ENCODE results near the gene LRIG3.
A peak's percentile ranks its signal among the peaks of the same experiment; 100 is the strongest.

The LRIG3 gene

DNA sequence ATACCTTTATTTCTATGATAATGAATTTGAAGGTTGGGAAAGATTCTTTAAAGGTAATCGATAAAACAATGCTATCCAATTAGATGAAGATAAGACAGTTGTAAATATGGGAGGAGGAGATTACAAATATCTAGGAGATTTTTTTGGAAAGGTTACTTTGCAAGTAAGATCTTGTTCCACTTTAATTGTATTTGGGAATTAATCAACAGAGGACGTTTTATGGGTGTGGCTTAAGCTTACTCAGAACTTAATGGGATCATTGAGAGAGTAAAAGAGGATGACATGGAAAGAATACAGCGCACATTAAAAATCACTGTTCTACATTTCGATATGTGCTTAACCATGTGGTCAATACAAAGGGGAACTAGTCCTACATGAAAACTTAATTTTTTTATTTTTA is 3.5 kb upstream of the LRIG3 start:
- no peak overlapping the region for H3K4me3 ChIP-seq (ENCODE audit: low read length)
- TF ChIP-seq, protein P1, sequence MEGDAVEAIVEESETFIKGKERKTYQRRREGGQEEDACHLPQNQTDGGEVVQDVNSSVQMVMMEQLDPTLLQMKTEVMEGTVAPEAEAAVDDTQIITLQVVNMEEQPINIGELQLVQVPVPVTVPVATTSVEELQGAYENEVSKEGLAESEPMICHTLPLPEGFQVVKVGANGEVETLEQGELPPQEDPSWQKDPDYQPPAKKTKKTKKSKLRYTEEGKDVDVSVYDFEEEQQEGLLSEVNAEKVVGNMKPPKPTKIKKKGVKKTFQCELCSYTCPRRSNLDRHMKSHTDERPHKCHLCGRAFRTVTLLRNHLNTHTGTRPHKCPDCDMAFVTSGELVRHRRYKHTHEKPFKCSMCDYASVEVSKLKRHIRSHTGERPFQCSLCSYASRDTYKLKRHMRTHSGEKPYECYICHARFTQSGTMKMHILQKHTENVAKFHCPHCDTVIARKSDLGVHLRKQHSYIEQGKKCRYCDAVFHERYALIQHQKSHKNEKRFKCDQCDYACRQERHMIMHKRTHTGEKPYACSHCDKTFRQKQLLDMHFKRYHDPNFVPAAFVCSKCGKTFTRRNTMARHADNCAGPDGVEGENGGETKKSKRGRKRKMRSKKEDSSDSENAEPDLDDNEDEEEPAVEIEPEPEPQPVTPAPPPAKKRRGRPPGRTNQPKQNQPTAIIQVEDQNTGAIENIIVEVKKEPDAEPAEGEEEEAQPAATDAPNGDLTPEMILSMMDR (IDR thresholded peaks at IDR 0.05; ENCODE audit: insufficient read depth, low read depth, low read length, missing control alignments): no peak
- DNase-seq (ENCODE audit: low read depth): no peak

DNA sequence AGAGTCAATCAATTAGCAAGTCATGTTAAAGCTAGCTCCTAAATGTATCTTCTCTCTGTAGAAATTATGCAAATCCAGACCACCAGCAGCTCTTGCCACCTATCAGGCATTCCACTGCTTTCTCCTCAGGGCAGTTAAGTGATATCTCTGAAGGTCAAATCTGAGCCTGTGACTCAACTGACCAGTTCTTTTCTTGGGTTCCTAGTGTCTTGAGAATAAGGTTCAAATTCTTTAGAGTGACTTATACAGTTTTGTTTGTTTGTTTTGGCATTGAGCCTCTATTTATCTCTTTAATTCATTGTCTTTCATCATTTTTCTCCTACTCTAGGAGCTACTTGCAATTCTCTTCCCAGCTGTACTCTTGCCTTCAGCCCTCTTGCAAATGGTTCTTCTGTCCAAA is 2.5 kb upstream of the LRIG3 start:
- H3K4me3 ChIP-seq (ENCODE audit: low read length): no peak overlapping the region
- TF ChIP-seq, protein P1 (IDR thresholded peaks at IDR 0.05; ENCODE audit: insufficient read depth, low read depth, low read length, missing control alignments): no peak
- DNase-seq (ENCODE audit: low read depth): no peak

DNA sequence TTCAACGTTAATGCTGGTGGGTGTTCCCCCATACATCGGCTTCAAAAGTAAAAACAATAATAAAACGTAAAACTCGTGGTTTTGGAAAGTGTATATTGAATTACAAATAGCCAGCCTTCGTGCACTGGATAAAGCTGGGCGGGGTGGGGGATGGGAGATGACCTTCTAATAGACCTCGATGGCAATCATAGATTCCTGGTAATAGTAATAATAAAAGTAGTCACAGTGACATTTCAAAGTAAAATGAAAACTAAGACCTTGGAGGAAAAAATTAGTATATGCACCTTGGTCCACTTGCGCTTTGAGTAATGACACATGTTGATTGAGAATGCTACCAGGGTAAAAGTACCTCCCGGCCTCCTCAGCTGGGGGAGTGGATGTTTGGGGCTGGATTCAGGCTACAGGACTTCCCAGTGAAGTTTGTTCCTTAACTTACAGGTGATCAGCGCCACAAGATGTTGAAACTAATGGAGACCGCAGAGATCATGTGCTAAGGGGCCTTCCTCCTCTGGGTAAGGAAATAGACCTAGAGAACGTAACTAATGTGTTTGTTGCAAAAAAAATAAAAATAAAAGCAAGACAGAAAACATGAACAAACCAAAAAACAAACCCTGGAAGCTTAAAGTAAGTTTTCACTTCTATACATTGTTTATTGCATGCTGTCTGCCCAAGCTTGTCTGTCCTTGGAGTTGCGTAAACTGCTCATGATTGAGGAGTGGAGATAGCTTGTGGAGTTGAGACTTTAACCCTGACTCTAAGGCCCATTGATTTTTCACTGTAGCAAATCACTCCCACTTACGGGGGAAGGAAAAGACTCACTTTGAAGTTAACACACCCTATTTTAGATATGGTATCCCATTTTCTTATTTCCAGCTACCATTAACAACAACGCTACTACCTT is 907 bp upstream of the LRIG3 start:
- DNase-seq (ENCODE audit: low read depth): peak; percentile 55
- peak overlapping the region; percentile 88 for H3K4me3 ChIP-seq (ENCODE audit: low read length)
- TF ChIP-seq, protein P1 (IDR thresholded peaks at IDR 0.05; ENCODE audit: insufficient read depth, low read depth, low read length, missing control alignments): no peak

DNA sequence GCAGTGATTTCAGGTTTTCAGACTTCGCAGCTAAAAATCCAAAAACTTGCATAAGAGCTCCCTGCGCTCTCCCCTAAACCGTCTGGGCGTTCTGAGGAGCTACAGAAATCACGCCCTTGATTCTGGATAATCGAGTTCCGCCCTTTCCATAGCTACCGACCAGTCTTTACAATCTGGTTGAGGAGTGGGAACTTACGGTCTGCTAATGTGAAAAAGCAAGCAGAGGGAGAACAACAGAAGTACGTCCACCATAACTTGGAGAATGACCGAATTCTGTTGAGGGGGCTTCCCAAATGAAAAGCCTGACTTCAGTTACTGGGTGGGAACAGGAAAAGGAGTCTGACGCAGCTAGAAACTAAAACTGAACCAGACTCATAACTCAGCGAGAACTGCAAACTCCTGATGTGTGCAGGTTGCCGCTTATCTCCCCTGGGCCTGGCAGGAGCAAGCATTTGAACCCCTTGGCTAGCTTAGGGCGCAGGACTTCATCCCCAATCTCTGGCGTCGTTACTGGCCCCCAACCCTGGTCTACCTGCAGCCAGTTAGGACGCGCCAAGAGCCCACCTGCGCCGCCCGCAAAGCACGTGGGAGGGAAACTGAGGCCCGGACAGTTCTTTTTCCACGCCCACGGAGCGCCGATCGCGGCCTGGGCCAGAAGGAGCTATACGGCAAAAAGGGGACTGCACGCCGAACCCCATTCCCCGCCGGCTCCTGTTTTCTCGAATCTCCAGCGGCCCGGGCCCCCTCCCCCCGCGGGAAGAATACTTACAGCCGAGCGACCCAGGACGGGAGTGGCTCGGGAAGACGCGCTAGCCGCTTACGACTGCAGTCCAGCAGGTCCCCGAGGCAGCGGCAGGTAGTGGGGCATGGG is 838 bp downstream of the LRIG3 start:
- DNase-seq (ENCODE audit: low read depth): peak; percentile 66
- peak overlapping the region; percentile 88 for H3K4me3 ChIP-seq (ENCODE audit: low read length)
- TF ChIP-seq, protein P1 (IDR thresholded peaks at IDR 0.05; ENCODE audit: insufficient read depth, low read depth, low read length, missing control alignments): no peak

DNA sequence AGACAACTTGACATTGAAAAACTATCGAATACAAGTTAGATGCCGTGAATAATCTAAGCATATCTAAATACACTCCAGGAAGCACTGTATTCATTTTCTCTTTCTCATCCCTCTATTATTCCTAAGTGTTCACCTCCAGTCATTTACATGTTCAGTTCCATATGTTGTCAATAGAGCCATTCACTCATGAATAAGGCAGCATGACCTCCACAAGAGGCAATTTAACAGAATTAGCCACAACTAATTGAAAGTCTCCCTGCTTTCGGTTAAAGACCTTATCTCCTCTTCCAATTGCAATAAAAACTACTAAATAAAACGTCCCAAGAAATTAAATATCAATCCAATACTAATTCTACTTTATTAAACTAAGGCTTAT is 1.8 kb downstream of the LRIG3 start:
- TF ChIP-seq, protein P1 (IDR thresholded peaks at IDR 0.05; ENCODE audit: insufficient read depth, low read depth, low read length, missing control alignments): no peak
- H3K4me3 ChIP-seq (ENCODE audit: low read length): peak overlapping the region; percentile 88

DNA sequence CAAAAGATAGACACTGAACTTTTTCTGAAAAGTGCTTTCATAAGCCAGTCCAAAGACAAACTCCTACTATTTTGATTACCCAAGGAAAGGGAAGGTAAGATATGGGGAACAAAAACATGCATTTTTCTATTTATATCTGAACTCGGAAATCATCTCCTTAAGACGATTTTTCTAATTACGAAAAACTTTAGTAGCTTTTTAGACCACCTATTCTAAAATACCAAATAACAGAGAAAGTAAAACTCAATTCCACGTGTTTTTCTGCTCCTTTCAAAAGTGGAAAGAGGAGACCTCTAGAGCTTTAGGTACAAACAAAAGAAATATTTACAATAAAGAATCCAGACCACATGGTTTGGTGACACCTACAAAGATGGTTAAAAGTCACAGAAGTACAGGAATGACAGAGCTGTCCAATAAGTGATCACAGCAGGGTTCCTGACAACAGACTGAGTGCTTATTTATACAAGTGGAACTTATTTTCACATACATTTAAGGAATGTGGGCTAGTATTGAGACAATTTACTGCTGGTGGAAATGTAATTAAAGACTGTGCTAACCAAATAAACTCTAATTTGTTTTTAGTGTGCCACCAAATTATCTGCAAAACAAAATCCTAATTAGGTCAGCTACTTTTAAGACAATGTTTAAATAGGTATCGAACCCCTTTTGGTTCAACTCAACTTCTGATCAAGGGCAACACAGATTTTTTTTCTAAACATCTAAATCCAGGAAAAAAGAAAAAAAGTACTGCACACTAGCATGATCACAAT is 2.4 kb downstream of the LRIG3 start:
- H3K4me3 ChIP-seq (ENCODE audit: low read length): peak overlapping the region; percentile 88
- DNase-seq (ENCODE audit: low read depth): peak; percentile 32
- TF ChIP-seq, protein P1 (IDR thresholded peaks at IDR 0.05; ENCODE audit: insufficient read depth, low read depth, low read length, missing control alignments): no peak

More for the DNA sequence above, 1.8 kb downstream of the LRIG3 start:
- DNase-seq (ENCODE audit: low read depth): peak; percentile 32

Data from epithelial cell of esophagus (primary cell).